ENCODE data around the gene ITGA3.
"Not testable (repeated sequence)": the region's sequence is repeated elsewhere in the genome, so short reads cannot be mapped to it uniquely, and the experiment has no call there.

ITGA3 gene

DNA sequence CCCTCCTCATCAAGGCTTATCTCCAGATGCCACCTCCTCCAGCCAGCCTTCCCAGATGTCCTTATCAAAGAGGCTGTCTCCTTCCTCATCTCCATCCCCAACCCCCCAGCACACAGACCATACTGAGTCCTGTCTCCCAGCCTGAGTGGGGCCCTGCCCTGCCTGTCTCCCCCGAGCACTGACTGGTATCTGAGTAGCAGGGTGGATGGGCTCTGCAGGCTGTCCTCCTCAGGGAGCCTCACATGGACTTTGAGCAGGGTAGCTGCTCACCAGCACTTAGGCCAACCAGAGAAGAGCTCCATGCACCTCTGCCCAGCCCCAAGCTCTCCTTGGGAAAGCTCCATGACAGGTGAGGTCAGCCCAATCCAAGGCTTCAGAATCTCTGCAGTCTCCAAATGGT, 20.0 kb upstream of the ITGA3 start:
- DNase-seq = no peak

DNA sequence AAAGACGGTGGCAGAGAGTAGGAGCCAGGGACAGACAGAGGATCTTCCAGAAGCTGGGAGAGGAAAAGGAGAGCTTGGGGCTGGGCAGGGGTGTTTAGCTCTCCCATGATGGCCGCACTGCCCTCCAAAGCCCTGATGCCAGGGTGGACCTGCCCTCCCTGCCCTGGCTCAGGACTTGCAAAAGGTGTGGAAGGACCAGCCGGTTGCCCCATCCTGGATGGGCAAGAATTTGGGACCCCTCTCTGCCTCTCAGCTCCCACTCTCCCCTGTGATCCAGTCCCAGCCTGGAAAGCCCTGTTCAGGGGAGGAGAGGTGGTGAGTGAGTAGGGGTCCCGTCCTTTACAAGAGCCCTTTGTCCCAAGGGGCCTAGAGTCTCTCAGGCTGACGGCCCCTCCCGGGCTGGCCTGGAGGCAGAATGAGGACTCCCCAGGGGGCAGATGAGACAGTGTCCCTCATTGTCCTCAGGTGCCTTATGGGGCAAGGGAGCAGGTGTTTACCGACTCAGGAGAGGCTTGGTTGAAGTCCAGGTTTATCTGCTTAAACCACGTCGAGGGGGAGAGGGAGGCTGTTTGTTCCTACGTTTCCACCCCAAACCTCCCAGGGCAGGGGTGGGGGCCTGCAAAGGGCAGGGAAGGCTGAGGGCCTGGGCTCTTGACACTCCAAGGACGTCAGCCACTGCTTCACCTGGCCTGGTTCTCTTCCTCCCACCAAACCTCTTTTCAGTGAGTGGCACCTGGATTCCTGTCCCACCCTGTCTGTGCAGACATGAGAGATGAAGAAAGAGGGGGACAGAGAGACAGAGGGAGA, 19.3 kb upstream of the ITGA3 start:
- no peak for DNase-seq

DNA sequence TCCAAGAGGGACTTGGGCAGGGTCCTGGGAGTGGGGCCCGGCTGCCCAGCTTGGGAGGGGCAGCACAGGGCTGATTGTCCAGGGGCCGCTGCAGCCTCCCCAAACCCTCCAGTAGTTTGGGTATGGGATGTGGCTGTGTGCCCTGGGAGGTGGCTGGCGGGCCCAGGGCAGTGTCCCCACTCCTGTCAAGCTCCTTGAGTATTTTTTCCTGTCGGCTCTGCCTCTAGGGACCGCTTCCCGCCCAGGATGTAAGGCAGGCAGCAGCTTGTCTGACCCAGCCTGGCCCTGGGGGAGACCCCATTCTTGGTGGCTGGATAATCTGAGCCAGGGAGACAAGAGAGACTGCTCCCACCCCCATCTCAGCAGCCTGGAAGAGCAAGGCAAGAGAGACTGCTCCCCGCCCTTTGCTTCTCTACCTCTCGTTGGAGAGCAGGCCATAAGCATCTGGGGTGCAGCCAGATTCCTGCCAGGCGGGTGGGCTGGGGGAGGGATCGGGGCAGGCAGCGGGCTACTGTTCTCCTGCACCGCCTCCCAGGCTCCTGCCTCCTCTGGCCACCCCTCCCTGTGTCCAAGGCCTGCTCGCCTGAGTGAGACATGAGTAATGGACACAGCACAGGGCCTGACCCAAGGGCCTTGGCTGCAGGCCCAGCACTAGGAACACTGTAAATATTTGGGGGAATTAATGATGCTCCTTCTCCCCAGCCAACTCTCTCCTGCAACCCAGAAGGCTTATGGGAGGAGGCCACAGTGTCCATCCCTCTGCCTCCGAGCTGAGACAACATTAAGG, 18.4 kb upstream of the ITGA3 start:
- DNase-seq = no peak

DNA sequence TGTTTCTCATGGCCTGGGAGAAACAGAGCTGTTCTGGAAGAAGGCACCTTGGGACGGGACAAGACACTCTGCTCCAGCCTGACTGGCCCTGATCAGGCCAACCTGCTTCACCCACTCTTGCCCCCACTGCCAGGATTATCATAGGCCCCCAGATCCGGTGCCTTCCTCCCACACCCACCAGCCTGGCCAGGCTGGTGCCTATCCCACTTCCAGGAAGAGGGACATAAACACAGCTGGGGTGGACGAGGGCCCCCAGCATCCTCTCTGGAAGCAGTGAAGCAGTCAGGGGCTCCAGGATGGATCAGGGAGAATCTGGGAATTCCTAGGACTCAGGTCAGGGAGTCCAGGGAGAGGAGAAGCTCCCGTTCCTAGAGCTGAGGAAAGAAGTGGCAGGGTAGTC, 16.9 kb upstream of the ITGA3 start:
- no peak for DNase-seq

DNA sequence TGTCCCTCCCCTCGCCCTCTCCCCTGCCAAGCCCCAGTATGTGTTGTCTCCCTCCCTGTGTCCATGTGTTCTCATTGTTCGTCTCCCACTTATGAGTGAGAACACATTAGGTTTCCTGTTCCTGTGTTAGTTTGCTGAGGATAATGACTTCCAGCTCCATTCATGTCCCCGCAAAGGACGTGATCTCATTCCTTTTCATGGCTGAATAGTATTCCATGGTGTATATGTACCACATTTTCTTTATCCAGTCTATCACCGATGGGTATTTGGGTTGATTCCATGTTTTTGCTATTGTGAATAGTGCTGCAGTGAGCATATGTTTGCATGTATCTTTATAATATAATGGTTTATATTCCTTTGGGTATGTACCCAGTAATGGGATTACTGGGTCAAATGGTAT, 15.4 kb upstream of the ITGA3 start:
- DNase-seq = not testable (repeated sequence)

DNA sequence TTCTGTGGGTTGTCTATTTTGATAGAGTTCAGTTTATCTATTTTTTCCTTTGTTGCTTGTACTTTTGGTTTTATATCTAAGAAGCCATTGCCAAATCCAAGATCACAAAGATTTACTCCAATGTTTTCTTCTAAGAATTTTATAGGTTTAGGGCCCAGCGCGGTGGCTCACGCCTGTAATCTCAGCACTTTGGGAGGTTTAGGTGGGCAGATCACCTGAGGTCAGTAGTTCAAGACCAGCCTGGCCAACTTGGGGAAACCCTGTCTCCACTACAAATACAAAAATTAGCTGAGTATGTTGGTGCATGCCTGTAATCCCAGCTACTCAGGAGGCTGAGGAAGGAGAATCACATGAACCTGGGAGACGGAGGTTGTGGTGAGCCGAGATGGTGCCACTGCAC, 13.7 kb upstream of the ITGA3 start:
- DNase-seq = no peak

DNA sequence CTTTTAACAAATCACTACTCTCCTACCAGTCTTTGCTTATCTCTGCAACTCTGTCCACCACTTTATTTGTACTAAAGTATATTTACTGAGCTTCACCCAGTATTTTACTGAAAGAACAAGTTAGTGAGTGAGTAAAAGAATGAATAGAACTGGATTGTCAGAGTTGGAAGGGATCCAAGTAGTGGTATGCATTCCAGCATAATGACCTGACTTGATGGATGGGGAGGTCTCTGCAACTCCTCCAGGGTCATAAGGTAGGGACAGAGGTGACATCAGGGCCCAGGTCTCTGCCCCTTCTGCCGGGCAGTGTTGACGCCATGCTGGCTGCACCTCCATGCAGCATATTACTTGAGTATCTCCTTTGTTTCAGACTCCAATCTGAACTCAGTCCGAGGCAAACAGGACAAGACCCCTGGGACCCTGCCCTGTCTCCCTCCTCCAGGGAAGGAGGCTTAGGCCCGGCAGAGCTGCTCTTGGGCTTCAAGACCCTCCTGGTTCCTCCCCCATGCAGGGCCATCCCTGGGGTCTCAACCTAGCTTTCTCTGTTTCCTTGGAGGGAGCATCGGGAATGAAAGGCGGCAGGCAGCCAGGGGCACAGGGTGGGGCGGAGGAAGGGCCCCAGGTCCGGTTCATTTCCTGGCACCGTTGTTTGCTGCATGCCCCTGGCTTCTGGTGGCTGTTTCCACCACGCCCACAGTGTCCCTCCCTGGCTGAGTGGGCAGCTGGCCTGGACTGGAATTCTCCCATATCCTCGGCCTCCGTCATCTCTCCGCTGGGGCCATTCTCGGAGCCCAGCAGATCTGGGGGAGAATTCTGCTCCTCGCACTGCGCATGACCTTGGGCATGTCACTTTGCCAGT, 12.4 kb upstream of the ITGA3 start:
- DNase-seq = no peak

DNA sequence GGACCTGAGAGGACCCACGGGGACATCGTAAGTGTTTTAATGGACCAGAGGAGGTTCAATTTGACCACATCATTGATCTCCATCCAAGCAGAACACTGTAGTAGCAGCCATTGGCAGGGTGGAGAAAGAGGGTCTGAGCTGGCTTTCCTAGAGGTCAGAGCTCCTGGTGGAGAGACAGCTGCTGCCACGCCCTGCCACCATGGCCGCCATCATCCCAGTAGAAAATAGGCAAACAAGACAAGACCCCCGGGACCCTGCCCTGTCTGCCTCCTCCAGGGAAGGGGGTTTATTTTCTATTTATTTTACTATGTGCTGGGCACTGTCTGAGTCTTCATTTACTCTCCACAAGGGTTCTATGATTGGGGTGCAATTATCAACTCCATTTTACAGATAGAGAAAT, 11.4 kb upstream of the ITGA3 start:
- DNase-seq = no peak

DNA sequence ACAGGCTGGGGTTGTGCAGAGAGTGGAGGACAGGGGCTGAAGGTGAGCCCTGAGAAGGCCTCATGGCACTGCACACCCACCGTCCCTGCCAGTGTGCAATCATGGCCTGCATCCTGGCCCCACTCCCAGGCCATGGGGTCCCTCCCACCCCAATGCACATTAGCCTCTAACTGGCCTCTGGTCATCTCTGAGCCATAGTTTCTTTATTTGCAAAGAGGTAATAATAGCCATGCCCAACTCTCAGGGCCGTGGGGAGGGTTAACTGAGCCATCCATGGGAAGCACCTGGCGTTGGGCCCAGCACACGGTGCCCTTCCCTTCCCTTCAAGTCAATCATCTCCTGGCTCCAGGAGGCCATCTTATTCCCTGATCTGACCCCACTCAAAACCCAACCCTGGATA, 10.8 kb upstream of the ITGA3 start:
- DNase-seq = no peak

DNA sequence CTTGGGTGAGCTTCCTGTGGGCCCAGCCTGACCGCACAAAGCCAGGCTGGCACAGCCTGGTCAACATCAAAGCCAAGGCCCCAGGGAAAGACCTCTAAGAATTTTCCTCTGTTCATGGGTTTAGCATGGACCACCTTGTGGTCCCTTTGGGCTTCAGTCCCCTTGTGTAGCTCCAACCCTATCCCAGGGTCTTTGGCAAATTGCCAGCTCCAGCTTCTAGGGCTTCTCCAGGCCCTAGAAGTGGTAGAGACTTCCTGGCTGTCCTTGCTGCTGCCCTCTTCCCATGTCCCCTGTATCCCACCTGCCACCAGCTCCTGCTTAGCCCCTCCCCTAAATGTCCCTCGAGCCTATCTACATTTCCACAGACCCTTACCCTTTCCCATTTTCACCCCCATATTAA, 9.7 kb upstream of the ITGA3 start:
- DNase-seq = no peak

DNA sequence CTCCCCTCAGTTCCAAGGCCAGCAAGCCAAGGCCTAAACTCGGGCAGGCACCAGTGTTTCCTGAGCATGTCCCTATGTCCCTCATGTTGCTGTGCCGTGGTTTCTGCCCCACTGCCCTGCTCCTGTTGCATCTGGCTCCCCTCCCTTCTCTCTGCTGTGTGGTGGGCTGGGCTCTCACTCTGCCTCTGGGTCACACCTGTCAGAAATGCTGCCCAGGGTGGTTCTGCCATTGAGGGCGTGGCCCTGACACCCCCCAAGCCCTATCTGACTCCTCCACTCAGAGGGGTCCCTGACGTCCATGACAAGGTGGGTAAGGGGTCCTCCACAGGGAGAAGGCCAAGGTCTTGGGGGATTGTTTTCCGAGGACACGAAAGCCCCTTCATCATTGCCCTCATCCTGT, 9.2 kb upstream of the ITGA3 start:
- no peak for DNase-seq

DNA sequence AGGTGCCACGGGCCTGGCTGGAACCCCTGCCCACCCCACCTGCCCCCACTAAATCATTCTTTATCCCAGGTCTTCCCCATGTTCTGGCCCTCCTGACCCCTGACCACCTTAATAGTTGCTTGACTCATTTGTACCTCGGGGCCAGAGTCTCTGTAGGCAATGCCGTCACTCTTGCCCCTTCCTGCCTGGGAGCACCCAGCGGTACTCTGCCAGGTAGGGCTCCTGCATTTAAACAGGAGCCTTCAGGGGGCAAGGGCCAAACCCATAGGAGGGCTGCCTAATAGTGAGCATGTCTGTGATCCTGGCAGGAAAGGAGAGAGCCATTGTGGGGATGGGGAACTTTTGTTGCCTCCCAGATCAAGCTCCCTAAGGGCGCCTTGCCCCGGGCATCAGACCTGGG, 8.8 kb upstream of the ITGA3 start:
- no peak for DNase-seq

DNA sequence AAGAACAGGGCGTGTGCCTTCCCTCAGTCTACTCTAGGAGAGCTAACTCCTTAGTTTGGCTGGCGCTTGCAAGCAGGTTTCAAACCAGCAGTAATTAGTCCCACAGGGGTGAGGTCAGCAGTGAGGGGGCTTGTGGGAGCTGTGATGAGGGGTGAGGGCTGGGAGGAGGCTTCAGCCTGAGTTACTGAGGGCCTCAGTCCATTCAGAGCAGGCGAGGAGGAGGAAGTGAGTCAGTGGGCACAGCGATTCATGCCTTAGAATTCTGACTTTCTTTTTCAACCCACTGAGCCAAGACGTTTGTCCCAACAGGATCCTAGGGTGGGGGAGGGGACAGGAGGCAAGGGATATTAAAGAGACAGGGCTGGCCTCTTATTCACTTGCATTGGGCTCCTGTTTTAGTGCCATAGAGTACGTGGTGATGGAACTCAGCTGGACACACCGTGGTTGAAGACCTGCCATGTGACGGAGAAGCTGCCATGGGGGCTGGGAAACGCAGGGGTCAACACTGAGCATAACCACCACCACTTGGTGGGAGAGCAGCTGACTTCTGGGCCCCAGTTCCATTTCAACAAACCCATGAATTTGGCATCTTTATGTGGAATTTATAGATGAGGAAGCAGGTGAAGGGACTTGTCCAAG, 8.3 kb upstream of the ITGA3 start:
- no peak for DNase-seq

DNA sequence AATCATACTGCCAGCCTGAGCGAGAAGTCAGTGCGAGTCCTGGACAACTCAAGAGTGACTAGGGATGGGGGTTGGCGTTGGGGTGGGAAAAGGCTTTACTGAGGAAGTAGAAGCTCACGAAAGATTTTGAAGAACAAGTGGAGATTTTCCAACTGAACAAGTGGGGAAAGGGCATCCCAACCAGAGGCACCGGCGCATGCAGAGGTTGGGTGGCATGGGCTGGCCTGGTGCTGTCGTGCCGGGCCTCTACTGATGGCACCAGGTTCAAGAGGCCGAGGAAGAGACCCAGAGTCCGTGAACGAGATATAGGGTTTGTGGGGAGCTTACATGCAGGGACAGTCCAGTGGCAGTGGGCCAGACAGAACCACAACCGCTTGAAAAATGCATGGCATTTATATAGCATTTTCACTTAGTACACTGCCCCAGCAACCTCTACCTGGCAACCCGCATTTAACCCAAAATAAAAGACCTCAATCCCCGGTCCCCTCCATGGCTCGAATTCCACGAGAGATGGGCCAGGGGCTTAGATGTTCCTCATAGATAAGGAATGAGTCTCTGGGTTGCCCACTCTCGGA, 7.7 kb upstream of the ITGA3 start:
- DNase-seq = no peak

DNA sequence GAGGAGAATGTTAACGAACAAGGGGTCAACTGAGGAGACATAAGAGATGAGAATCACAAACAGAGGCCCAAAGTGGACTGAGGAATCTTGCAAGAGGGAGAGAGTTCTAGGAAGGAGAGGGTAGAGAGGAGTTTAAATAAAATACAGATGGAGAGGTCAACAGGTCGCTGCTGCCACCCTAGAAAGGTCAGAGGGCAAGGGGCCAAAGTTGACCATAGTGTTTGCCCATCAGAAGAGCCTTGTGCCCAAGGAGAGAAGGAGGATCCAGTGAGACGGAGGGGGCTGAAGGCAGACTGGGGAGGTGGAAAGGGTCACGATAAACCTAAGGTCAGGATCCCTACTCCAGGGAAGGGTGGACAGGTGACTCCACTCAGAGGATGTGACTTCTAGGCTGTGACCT, 6.9 kb upstream of the ITGA3 start:
- DNase-seq = no peak

DNA sequence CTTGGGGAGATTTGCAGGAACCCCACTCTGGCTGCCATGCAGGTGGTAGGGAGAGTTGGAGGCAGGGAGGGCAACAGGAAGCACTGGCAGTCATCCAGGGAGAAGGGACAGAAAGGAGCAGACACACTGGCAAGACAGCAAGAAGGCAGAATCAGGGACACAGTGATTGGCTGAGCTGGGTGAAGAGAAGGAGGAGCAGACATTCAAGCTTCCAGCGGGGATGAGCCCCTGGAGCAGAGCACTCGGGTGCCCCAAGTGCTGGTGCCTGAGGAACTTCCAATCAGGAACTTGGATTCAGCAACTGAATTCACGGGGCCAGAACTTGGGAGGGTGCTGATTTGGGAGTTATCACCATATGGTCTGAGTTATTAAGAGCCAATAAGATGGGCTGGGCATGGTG, 6.3 kb upstream of the ITGA3 start:
- no peak for DNase-seq

DNA sequence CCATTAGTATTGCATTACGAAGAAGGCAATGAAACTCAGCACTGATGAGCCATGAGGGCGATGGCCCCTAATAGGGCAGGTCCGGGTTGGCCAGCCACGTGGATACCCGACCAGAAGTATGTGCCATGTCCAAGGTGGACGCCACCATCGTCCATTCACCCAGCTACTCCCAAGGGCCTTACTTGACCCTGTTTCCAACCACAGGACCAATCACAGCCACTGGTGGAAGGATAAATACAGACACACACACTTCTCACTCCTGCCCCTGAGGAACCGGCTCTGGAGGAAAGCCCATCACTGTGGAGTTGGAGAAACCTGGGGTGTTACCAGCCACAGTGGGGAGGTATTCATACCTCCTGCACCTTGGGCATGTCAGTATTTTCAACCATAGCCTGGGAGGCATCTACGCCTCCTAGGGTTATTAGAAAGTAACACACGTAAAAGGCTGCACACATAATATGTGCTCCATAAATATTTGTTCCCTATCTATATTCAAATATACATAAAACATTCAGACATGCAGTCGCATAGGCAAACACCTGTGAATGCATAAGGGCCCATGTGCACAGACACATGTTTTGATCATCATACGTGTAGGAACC, 5.4 kb upstream of the ITGA3 start:
- no peak for DNase-seq

DNA sequence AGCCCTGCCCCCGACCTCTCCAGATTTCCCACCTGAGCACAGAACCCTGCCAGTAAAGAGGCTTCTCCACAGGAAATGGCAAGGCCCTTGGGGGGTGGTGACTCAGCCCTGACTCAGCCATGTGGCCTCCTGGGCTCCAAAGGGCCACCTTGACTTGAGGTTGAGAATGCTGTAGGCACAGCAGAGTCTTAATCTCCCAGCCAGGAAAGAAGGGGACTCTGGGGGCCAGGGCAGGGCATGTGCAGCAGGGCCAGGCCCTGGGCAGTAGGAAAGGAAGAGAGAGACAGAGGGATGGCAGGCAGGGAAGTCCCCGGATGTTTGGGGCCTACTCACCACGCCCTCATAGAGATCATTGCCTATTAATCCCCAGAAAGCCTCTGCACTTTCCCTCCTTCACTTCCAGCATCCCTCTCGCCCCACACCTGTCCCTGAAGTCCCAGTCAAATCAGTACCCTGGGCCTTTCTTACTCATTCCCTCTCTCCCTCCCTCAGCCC, 4.8 kb upstream of the ITGA3 start:
- DNase-seq = no peak

DNA sequence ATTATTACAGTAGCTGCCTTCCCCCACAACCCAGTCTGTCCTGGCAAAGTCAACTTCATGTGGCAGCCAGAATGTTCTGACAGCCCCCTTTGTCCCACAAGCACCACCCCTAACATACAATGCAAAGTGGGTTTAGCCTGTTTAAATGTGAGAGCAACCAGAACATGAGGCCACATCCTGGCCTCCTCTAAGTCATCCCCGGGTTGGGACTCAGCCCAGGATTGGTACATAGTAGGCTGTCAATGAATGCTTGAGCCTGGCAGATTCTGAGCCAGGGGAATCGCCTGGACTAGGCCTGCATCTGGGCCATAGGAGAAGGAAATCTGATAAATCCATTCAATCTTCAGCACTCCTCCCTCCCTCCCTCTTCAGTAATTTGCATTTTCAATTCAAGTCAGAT, 4.3 kb upstream of the ITGA3 start:
- DNase-seq = no peak

DNA sequence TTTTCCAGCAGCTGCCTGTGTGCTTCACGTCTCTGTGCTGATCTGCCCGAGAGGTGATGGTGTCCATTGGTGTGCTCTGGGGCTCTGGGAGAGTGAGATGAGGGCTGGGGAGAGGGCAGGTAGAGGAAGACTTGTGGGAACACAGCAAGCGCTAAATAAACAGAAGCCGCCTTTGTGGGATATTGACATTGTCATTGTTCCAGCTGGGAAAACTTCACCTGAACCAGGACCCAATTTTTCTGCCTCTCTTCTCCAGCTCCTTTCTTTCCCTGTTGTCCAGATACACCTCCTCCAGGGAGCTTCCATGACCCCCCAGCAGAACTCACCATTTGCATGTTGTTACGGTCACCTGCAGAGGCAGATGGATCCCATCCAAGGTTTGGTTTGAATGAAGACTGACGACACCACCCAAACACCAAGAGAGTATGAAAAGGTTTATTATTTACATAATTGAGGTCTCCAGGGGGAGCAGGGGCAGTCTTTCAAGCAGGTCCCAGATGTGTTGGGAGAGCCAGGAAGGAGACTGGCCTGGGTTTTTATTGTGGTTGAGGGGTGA, 3.6 kb upstream of the ITGA3 start:
- no peak for DNase-seq

DNA sequence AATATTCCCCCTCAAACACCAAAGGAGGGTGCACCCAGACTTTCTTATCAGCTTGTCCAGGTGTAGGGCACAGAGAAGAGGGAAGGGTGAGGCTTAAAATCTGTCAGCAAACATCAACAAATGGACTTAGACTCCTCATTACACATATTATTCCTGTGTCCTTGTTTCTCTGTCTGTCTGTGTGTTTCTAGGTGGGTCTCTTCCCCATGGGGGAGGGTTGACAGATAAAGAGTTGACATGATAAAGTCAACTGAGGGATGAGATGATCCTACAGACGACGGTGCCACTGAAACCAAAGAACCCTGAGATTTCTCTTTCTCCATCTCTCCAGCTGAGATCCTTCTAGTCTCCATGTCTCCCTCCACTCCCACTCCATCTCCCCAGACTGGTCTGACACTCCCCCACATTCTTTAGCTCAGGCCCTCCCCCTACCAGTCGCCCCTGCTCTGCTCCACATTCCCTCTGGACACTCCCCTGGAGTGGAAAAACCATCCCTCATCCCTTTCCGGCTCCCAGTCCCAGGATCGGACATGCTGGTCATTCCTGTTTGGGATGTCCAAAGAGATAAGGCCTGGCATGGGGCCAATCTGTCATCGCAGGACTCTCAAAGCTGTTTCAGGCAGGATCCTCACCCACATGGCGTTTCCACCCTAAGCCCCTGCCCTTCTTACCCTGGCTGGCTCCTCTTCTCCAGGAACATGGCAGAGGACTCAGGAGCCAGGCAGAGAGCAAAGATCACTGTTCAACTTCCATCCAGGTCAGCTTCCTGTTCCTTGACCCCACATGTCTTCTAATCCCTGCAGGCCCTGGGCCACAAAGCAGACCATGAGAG, 2.9 kb upstream of the ITGA3 start:
- DNase-seq = no peak
